BJ (cell line): ENCODE data around the gene CLMN. TPM values are rescaled to one million over a fixed set of nuclear protein-coding genes. Genes with fewer than 3 reads are reported as not detected.

Experiments used
- CTCF ChIA-PET: fragments of 350-600 bp; formaldehyde crosslinking; extraction: SDS; loops from one replicate; lab custom pipeline; 2021; ENCODE audit warnings: antibody characterized with exemption, inconsistent platforms; lab: Yijun Ruan, JAX
- POLR2A ChIA-PET: fragments of 300-600 bp; sonication (Branson Sonifier 250); formaldehyde crosslinking; extraction: SDS; loops from one replicate; lab custom pipeline; 2021; ENCODE audit warnings: antibody characterized with exemption; lab: Charles Lee
- DNase-seq: peaks from one replicate; pipeline ENCODE4 v3.0.0-alpha.2; 2011; ENCODE audit warnings: low read depth
- H3K27me3 ChIP-seq: 2 replicates; pipeline ENCODE4 v1.6.0; 2011; ENCODE audit warnings: low read length; ENCODE audit not compliant: control insufficient read depth, insufficient read depth
- H3K36me3 ChIP-seq: 2 replicates; pipeline ENCODE4 v1.5.1; 2011; ENCODE audit warnings: low read length; ENCODE audit not compliant: control insufficient read depth, insufficient read depth
- H3K4me3 ChIP-seq: 2 replicates; pipeline ENCODE4 v1.5.1; 2011; ENCODE audit warnings: low read depth, mild to moderate bottlenecking, control low read depth, low read length
- CTCF ChIP-seq: IDR thresholded peaks from 2 replicates; pipeline ENCODE4 v1.5.1; 2011; ENCODE audit warnings: low read depth, mild to moderate bottlenecking, control low read depth, inconsistent platforms, low read length, moderate library complexity; ENCODE audit not compliant: insufficient read depth
- polyA plus RNA-seq: library from polyadenylated mRNA; depleted of rRNA; stranded (reverse); fragments of >200 nt; gene quantifications from 2 replicates; pipeline ENCODE4 v1.2.3, GENCODE V29; 2011

The CLMN gene
- polyA plus RNA-seq, 1 experiment, result 0.13 TPM

GRCh38 chr14:95318399-95319311, 1.1 kb downstream of the CLMN start:
- no peak for TF ChIP-seq CTCF
- Histone ChIP-seq H3K4me3 (peak overlapping the region; percentile 40; the same call in 1 of the 2 replicates), H3K27me3 (peaks cover 7% of the 10 kb centered on the region), H3K36me3 (no peaks in the 10 kb centered on the region)
- POLR2A ChIA-PET, result no interaction called here
- CTCF ChIA-PET, result interaction anchor here (0.7 kb wide), 2 partner anchors 62 to 455 kb away, joined by 3 read pairs; no protein-coding TSS in a partner anchor
- DNase-seq, result no peak

- POLR2A ChIA-PET, result no interaction called here
- Histone ChIP-seq H3K36me3 (no peaks in the 10 kb centered on the region), H3K4me3 (no peak overlapping the region), H3K27me3 (peaks cover 7% of the 10 kb centered on the region)
- no peak for DNase-seq
- TF ChIP-seq CTCF, result no peak
- CTCF ChIA-PET, result no interaction called here
These were observed 1.8 kb downstream of the CLMN start for GRCh38 chr14:95317817-95318343.

- Histone ChIP-seq H3K27me3 (peaks cover 7% of the 10 kb centered on the region), H3K36me3 (no peaks in the 10 kb centered on the region), H3K4me3 (no peak overlapping the region)
- TF ChIP-seq CTCF, result no peak
- no peak for DNase-seq
- ChIA-PET POLR2A (no interaction called here), CTCF (no interaction called here)
These were observed 2.9 kb downstream of the CLMN start for GRCh38 chr14:95316821-95317220.

- ChIA-PET POLR2A (no interaction called here), CTCF (no interaction called here)
- peaks cover 7% of the 10 kb centered on the region for H3K27me3 ChIP-seq
- TF ChIP-seq CTCF, result no peak
- no peak for DNase-seq
- H3K4me3 ChIP-seq, result no peak overlapping the region
- H3K36me3 ChIP-seq, result no peaks in the 10 kb centered on the region
These were observed 4.1 kb downstream of the CLMN start for GRCh38 chr14:95315579-95315978.

- TF ChIP-seq CTCF, result no peak
- Histone ChIP-seq H3K4me3 (no peak overlapping the region), H3K36me3 (no peaks in the 10 kb centered on the region), H3K27me3 (peaks cover 7% of the 10 kb centered on the region)
- no peak for DNase-seq
- POLR2A ChIA-PET, result no interaction called here
- CTCF ChIA-PET, result no interaction called here
These were observed 4.6 kb downstream of the CLMN start for GRCh38 chr14:95315156-95315555.
